ENCODE data around the gene TTLL10.

DNA sequence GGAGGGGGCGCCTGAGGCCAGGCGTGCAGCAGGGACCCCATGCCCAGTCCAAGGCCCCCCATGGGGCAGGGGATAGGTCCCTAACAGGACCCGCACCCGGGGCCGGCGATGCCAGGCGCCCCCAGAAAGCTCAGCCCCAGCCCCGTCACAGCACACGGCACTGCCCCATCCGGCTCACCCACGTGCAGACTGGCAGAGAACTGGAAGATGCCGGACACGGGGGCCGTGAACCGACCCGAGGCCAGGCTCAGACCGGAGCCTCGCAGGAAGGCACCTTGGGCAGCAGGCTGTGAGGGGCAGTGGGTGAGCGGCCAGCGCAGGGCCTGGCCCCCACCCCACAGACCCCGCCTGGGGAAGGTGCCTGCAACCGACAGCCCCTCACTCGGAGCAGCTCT is 69.6 kb downstream of the TTLL10 start:
- TF ChIP-seq, protein P1, sequence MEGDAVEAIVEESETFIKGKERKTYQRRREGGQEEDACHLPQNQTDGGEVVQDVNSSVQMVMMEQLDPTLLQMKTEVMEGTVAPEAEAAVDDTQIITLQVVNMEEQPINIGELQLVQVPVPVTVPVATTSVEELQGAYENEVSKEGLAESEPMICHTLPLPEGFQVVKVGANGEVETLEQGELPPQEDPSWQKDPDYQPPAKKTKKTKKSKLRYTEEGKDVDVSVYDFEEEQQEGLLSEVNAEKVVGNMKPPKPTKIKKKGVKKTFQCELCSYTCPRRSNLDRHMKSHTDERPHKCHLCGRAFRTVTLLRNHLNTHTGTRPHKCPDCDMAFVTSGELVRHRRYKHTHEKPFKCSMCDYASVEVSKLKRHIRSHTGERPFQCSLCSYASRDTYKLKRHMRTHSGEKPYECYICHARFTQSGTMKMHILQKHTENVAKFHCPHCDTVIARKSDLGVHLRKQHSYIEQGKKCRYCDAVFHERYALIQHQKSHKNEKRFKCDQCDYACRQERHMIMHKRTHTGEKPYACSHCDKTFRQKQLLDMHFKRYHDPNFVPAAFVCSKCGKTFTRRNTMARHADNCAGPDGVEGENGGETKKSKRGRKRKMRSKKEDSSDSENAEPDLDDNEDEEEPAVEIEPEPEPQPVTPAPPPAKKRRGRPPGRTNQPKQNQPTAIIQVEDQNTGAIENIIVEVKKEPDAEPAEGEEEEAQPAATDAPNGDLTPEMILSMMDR (conservative IDR thresholded peaks at IDR 0.05; ENCODE audit: low read length) = no peak
- no peak for TF ChIP-seq EZH2phosphoT487 (IDR thresholded peaks at IDR 0.05; ENCODE audit: borderline replicate concordance)

Measured in Loucy (cell line).